ENCODE data around the gene TMEM126A. TPM values are rescaled to one million over a fixed set of nuclear protein-coding genes. Genes with fewer than 3 reads are reported as not detected.
"Not testable (repeated sequence)": the region's sequence is repeated elsewhere in the genome, so short reads cannot be mapped to it uniquely, and the experiment has no call there.

Gene TMEM126A
- total and polyA plus RNA-seq, 2 experiments from 2014 or later, result 22.9 to 69.8 TPM

GRCh38 chr11:85611643-85612042, 36.1 kb upstream of the TMEM126A start:
- H2AFZ ChIP-seq; H3K9me3 ChIP-seq (ENCODE audit: low read depth); DNase-seq; H3K36me3 ChIP-seq (ENCODE audit: low read depth); H4K20me1 ChIP-seq (ENCODE audit: insufficient read depth); H3K79me2 ChIP-seq (ENCODE audit: insufficient read depth); H3K9ac ChIP-seq; H3K4me2 ChIP-seq (ENCODE audit: unreplicated experiment); H3F3A ChIP-seq (ENCODE audit: insufficient read depth); H3K9me2 ChIP-seq (ENCODE audit: insufficient read depth); H3K27me3 ChIP-seq (replicated peaks; ENCODE audit: insufficient read depth); in situ Hi-C loops (cut with MboI); H3K27ac ChIP-seq; H3K4me1 ChIP-seq (ENCODE audit: insufficient read depth); H3K4me3 ChIP-seq: not testable (repeated sequence)
- WGBS, 2 experiments (ENCODE audit: low coverage in 1 of 2, low lambda C conversion rate in 2 of 2, missing lambda C conversion rate in 2 of 2), result 71 to 85% methylated on average over 2 of the region's 2 CpGs

- no peaks in the 10 kb centered on the region for H3K4me1 ChIP-seq (ENCODE audit: insufficient read depth)
- H2AFZ ChIP-seq, result no peak overlapping the region
- H3K36me3 ChIP-seq (ENCODE audit: low read depth), result no peaks in the 10 kb centered on the region
- H3K9me2 ChIP-seq (ENCODE audit: insufficient read depth), result no peaks in the 10 kb centered on the region
- WGBS, 2 experiments (ENCODE audit: low coverage in 1 of 2, low lambda C conversion rate in 2 of 2, missing lambda C conversion rate in 2 of 2), result 89% methylated on average over 6 of the region's 6 CpGs
- no peak overlapping the region for H3K4me2 ChIP-seq (ENCODE audit: unreplicated experiment)
- H4K20me1 ChIP-seq (ENCODE audit: insufficient read depth), result no peaks in the 10 kb centered on the region
- H3K9me3 ChIP-seq (ENCODE audit: low read depth), result no peaks in the 10 kb centered on the region
- H3K27me3 ChIP-seq (replicated peaks; ENCODE audit: insufficient read depth), result no peaks in the 10 kb centered on the region
- no peak overlapping the region for H3K27ac ChIP-seq
- no peak for TF ChIP-seq EZH2phosphoT487 (IDR thresholded peaks at IDR 0.05; ENCODE audit: insufficient read depth, low read depth)
- TF ChIP-seq EZH2 (IDR thresholded peaks at IDR 0.05; ENCODE audit: insufficient read depth, poor library complexity, severe bottlenecking), result no peak
- in situ Hi-C loops (cut with MboI), result no loop called here
- no peak for DNase-seq
- no peak overlapping the region for H3K9ac ChIP-seq
- H3K79me2 ChIP-seq (ENCODE audit: insufficient read depth), result no peaks in the 10 kb centered on the region
- no peak overlapping the region for H3K4me3 ChIP-seq
- H3F3A ChIP-seq (ENCODE audit: insufficient read depth), result no peaks in the 10 kb centered on the region
These were observed 28.3 kb upstream of the TMEM126A start for GRCh38 chr11:85619499-85619898.

GRCh38 chr11:85620256-85620655, 27.5 kb upstream of the TMEM126A start:
- no peaks in the 10 kb centered on the region for H3K9me2 ChIP-seq (ENCODE audit: insufficient read depth)
- WGBS, 2 experiments (ENCODE audit: low coverage in 1 of 2, low lambda C conversion rate in 2 of 2, missing lambda C conversion rate in 2 of 2), result 65 to 70% methylated on average over 3 of the region's 3 CpGs
- H3K27me3 ChIP-seq (replicated peaks; ENCODE audit: insufficient read depth), result no peaks in the 10 kb centered on the region
- no peak overlapping the region for H3K9ac ChIP-seq
- H3K9me3 ChIP-seq (ENCODE audit: low read depth), result no peaks in the 10 kb centered on the region
- no peak for TF ChIP-seq EZH2 (IDR thresholded peaks at IDR 0.05; ENCODE audit: insufficient read depth, poor library complexity, severe bottlenecking)
- no peak for TF ChIP-seq EZH2phosphoT487 (IDR thresholded peaks at IDR 0.05; ENCODE audit: insufficient read depth, low read depth)
- H3K27ac ChIP-seq, result no peak overlapping the region
- H3K36me3 ChIP-seq (ENCODE audit: low read depth), result no peaks in the 10 kb centered on the region
- no peaks in the 10 kb centered on the region for H4K20me1 ChIP-seq (ENCODE audit: insufficient read depth)
- no peak overlapping the region for H3K4me2 ChIP-seq (ENCODE audit: unreplicated experiment)
- DNase-seq, result no peak
- no peaks in the 10 kb centered on the region for H3K4me1 ChIP-seq (ENCODE audit: insufficient read depth)
- in situ Hi-C loops (cut with MboI), result no loop called here
- H3K4me3 ChIP-seq, result no peak overlapping the region
- no peaks in the 10 kb centered on the region for H3F3A ChIP-seq (ENCODE audit: insufficient read depth)
- H2AFZ ChIP-seq, result no peak overlapping the region
- no peaks in the 10 kb centered on the region for H3K79me2 ChIP-seq (ENCODE audit: insufficient read depth)

- Histone ChIP-seq H4K20me1 (ENCODE audit: insufficient read depth) (no peaks in the 10 kb centered on the region), H3K9me2 (ENCODE audit: insufficient read depth) (no peaks in the 10 kb centered on the region), H3K4me1 (ENCODE audit: insufficient read depth) (peaks cover 16% of the 10 kb centered on the region), H3K9ac (peak overlapping the region; percentile 83), H3K79me2 (ENCODE audit: insufficient read depth) (peaks cover 30% of the 10 kb centered on the region), H3F3A (ENCODE audit: insufficient read depth) (peaks cover 16% of the 10 kb centered on the region), H3K27me3 (replicated peaks; ENCODE audit: insufficient read depth) (no peaks in the 10 kb centered on the region), H3K36me3 (ENCODE audit: low read depth) (no peaks in the 10 kb centered on the region; the same call in 1 of the 2 replicates), H3K9me3 (ENCODE audit: low read depth) (no peaks in the 10 kb centered on the region), H2AFZ (peak overlapping the region; percentile 98), H3K27ac (peak overlapping the region; percentile 80), H3K4me2 (ENCODE audit: unreplicated experiment) (peak overlapping the region; percentile 97), H3K4me3 (peak overlapping the region; percentile 99)
- in situ Hi-C loops (cut with MboI), result no loop called here
- TF ChIP-seq EZH2 (IDR thresholded peaks at IDR 0.05; ENCODE audit: insufficient read depth, poor library complexity, severe bottlenecking), result no peak
- TF ChIP-seq EZH2phosphoT487 (IDR thresholded peaks at IDR 0.05; ENCODE audit: insufficient read depth, low read depth), result no peak
- DNase-seq, result peak; percentile 22
- 47 to 51% methylated on average over 2 of the region's 2 CpGs for WGBS, 2 experiments (ENCODE audit: low coverage in 1 of 2, low lambda C conversion rate in 2 of 2, missing lambda C conversion rate in 2 of 2)
These were observed 21.3 kb upstream of the TMEM126A start for GRCh38 chr11:85626496-85626895.

Measured in GM23248 (cell line).